Right atrium auricular region (tissue), 2 donors: Measurements from ENCODE around the gene TGM2. TPM values are rescaled to one million over a fixed set of nuclear protein-coding genes. Genes with fewer than 3 reads are reported as not detected.
"Not testable (repeated sequence)": the region's sequence is repeated elsewhere in the genome, so short reads cannot be mapped to it uniquely, and the experiment has no call there.

ENCODE experiments used
- DNase-seq: peaks from one replicate; pipeline ENCODE4 v3.0.0-alpha.2; 2019; ENCODE audit warnings: low spot score
- H3K27ac ChIP-seq, 2 donors: fragments of 200-600 bp; sonication (generic); 1 replicate in 1 of 2; 2 replicates in 1 of 2; pipeline ENCODE4 v1.5.1; 2016 to 2019
- H3K27me3 ChIP-seq, 2 donors: fragments of 200-600 bp; sonication (generic); one replicate each; pipeline versions ENCODE4 v1.5.1 to v1.6.0; 2017 to 2019
- H3K36me3 ChIP-seq: fragments of 200-600 bp; sonication (generic); one replicate; pipeline ENCODE4 v1.5.1; 2016
- H3K4me1 ChIP-seq, 2 donors: fragments of 200-600 bp; sonication (generic); one replicate each; pipeline versions ENCODE4 v1.5.1 to v1.6.0; 2017 to 2019
- H3K4me3 ChIP-seq, 2 donors: fragments of 200-600 bp; sonication (generic); 1 replicate in 1 of 2; 2 replicates in 1 of 2; pipeline ENCODE4 v1.5.1; 2017 to 2019; ENCODE audit warnings: mild to moderate bottlenecking in 1 of 2, moderate library complexity in 1 of 2
- H3K9me3 ChIP-seq, 2 donors: fragments of 200-600 bp; sonication (generic); one replicate each; pipeline ENCODE4 v1.5.1; 2019
- CTCF ChIP-seq, 2 donors: fragments of 200-600 bp; sonication (generic); IDR thresholded peaks; one replicate each; pipeline ENCODE4 v1.5.1; 2019; ENCODE audit warnings: antibody characterized with exemption in 2 of 2
- total RNA-seq, 2 donors: library from RNA; depleted of rRNA; stranded (reverse); fragments of >200 nt; gene quantifications; one replicate each; pipeline ENCODE4 v1.1.0, GENCODE V29; 2016

TGM2 gene
- total RNA-seq, 2 donors from 2014 or later = 680 to 1,303 TPM

GRCh38 chr20:38106461-38106860 is 58.6 kb downstream of the TGM2 start:
- no peak for DNase-seq
- Histone ChIP-seq H3K9me3 (no peaks in the 10 kb centered on the region), H3K27ac (peak overlapping the region in 1 of 2 donors; percentile 8), H3K4me1 (peaks cover 0 to 38% of the 10 kb centered on the region in 2 donors), H3K27me3 (no peaks in the 10 kb centered on the region), H3K4me3 (no peak overlapping the region), H3K36me3 (no peaks in the 10 kb centered on the region)
- no peak for TF ChIP-seq CTCF (IDR thresholded peaks at IDR 0.05)

- H3K4me1 ChIP-seq = peaks cover 0 to 16% of the 10 kb centered on the region in 2 donors
- no peak for DNase-seq
- H3K27me3 ChIP-seq = no peaks in the 10 kb centered on the region
- no peak overlapping the region for H3K27ac ChIP-seq
- peaks cover 0 to 5% of the 10 kb centered on the region in 2 donors for H3K9me3 ChIP-seq
- no peak for TF ChIP-seq CTCF (IDR thresholded peaks at IDR 0.05)
- H3K36me3 ChIP-seq = no peaks in the 10 kb centered on the region
- H3K4me3 ChIP-seq = no peak overlapping the region
Measured at GRCh38 chr20:38104285-38104684, 60.8 kb downstream of the TGM2 start.

- not testable (repeated sequence) for H3K9me3 ChIP-seq, H3K36me3 ChIP-seq, H3K4me3 ChIP-seq, H3K27ac ChIP-seq, H3K27me3 ChIP-seq, H3K4me1 ChIP-seq
- peak; percentile 55 for DNase-seq
Measured at GRCh38 chr20:38102206-38102605, 62.9 kb downstream of the TGM2 start.

- no peak for TF ChIP-seq CTCF (IDR thresholded peaks at IDR 0.05)
- Histone ChIP-seq H3K4me3 (no peak overlapping the region), H3K36me3 (no peaks in the 10 kb centered on the region), H3K27ac (peak overlapping the region in 1 of 2 donors; percentile 8), H3K9me3 (peaks cover 0 to 5% of the 10 kb centered on the region in 2 donors), H3K4me1 (peaks cover 0 to 28% of the 10 kb centered on the region in 2 donors), H3K27me3 (no peaks in the 10 kb centered on the region)
- DNase-seq = no peak
Measured at GRCh38 chr20:38098952-38099351, 66.1 kb downstream of the TGM2 start.

GRCh38 chr20:38095017-38095686 is 69.9 kb downstream of the TGM2 start:
- Histone ChIP-seq H3K9me3 (no peaks in the 10 kb centered on the region), H3K27ac (peak overlapping the region; percentile 84), H3K4me1 (peaks cover 0 to 64% of the 10 kb centered on the region in 2 donors), H3K36me3 (peaks cover 10% of the 10 kb centered on the region), H3K4me3 (no peak overlapping the region), H3K27me3 (no peaks in the 10 kb centered on the region)
- no peak for DNase-seq
- no peak for TF ChIP-seq CTCF (IDR thresholded peaks at IDR 0.05)

GRCh38 chr20:38094373-38094891 is 70.6 kb downstream of the TGM2 start:
- no peaks in the 10 kb centered on the region for H3K27me3 ChIP-seq
- no peak overlapping the region for H3K4me3 ChIP-seq
- H3K9me3 ChIP-seq = no peaks in the 10 kb centered on the region
- peak overlapping the region; percentile 84 for H3K27ac ChIP-seq
- no peak for TF ChIP-seq CTCF (IDR thresholded peaks at IDR 0.05)
- H3K4me1 ChIP-seq = peaks cover 0 to 66% of the 10 kb centered on the region in 2 donors
- DNase-seq = peak; percentile 81
- peaks cover 17% of the 10 kb centered on the region for H3K36me3 ChIP-seq
